GM18507 (cell line): ENCODE results near the gene GSTM3.

Experiments used
- DNase-seq: peaks from one replicate; pipeline ENCODE4 v3.0.0; 2011; ENCODE audit warnings: low read depth; ENCODE audit not compliant: insufficient read length; ENCODE audit errors: extremely low spot score
- FAIRE-seq: peaks from 2 replicates; lab custom pipeline; 2011; peaks lifted over from hg19 to GRCh38; lab: Jason Lieb, UNC

Gene GSTM3

GRCh38 chr1:109739738-109740614, 862 bp downstream of the GSTM3 start:
- DNase-seq, result peak; percentile 49
- FAIRE-seq, result peak; percentile 18

GRCh38 chr1:109733236-109733870, 7.5 kb downstream of the GSTM3 start:
- no peak for FAIRE-seq

GRCh38 chr1:109732390-109732881, 8.4 kb downstream of the GSTM3 start:
- no peak for DNase-seq
- FAIRE-seq, result no peak

More at GRCh38 chr1:109733236-109733870, 7.5 kb downstream of the GSTM3 start:
- no peak for DNase-seq

GRCh38 chr1:109730666-109731065, 10.2 kb downstream of the GSTM3 start:
- DNase-seq, result no peak
- FAIRE-seq, result no peak

DNA sequence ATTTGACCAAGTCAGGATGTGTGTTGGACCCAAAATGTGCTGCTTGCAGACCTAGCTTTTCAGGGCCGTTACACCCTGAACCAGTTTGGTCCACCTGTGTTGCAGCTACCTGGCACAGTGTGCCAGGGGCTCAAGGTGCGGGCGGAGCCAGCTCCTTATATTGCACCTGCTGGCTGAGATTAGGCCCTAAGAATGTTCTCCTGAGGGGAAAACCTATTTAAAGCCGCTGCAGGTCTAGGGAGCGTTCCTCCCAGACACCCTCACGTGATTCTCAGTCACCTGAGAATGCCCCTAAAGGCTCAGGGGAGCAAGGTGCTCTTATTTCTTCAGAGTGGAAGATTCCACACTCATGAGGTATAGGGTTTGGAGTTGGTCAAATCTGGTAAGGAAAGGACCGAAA, 12.0 kb downstream of the GSTM3 start:
- no peak for DNase-seq
- FAIRE-seq, result no peak

GRCh38 chr1:109726728-109727373, 14.0 kb downstream of the GSTM3 start:
- DNase-seq (no peak), FAIRE-seq (no peak)

- no peak for FAIRE-seq
Measured at GRCh38 chr1:109726007-109726406, 14.8 kb downstream of the GSTM3 start.

DNA sequence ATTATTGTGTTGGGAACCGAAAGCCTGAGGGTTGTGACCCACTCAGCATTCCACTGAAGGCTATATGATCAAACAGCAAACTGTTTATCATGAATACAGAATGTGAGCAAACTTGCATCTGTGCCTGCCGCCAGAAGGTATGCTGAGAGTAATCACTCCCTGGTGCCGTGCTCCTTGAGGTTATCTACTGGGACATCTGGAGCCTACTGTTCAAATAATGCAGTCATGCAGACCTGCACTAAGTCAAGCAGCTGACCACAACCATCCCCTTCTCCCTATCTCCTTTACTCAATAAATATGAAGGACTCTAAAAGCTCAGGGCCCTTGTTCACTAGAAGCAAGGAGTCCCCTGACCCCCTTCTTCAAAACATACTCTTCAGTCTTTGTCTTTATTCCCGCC, 15.3 kb downstream of the GSTM3 start:
- DNase-seq, result no peak
- no peak for FAIRE-seq

More at GRCh38 chr1:109726007-109726406, 14.8 kb downstream of the GSTM3 start:
- DNase-seq, result no peak

DNA sequence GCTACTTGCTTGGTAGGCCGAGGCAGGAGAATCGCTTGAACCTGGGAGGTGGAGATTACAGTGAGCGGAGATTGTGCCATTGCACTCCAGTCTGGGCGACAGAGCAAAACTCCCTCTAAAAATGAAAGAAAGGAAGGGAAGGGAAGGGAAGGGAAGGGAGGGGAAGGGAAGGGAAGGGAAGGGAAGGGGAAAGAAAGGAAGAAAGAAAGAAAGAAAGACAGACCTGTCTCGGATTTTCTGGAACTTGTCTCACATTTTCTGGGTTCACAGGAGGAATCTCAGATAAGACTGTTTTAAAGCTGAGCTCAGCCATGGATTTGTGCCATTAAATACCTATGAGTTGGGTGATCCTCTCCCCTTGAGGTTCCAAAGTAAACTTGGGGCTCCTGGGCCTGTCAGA, 15.9 kb downstream of the GSTM3 start:
- no peak for DNase-seq
- FAIRE-seq, result no peak

DNA sequence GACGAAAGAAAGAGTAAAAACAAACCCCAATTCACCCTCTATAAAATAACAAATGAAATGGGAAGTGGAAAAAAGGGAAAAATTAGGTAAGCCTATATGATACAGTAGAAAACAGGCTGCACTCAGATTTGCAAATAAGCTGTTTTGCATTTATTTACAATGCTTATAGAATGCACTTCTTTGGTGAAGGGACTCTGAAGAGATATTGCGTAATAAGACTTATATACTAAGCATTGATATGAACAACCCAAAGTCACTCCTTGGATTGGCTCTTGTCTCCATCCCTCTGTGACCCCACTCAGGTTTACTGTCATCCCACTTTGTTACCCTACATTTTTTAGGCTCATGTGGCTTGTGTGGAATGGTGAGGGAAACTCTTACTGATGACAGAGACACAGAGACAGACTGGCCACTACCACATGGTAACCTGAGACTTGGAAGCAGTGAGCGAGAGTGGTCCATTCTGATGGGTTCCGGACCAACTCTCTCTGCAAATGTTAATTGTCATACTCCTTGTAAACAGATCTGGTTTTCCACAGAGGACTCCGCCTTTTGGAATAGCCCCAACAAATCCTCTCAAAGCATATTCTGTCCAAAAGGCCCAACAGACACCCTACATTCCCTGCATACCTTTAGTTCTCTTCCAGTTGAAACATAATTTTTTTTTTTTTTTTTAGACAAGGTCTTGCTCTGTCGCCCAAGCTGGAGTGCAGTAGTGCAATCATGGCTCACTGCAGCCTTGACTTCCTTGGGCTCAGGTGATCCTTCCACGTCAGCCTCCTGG, 17.7 kb downstream of the GSTM3 start:
- FAIRE-seq, result no peak

GRCh38 chr1:109721971-109722370, 18.9 kb downstream of the GSTM3 start:
- FAIRE-seq (no peak), DNase-seq (no peak)

More for the DNA sequence above, 17.7 kb downstream of the GSTM3 start:
- DNase-seq, result no peak

GRCh38 chr1:109721042-109721441, 19.8 kb downstream of the GSTM3 start:
- no peak for FAIRE-seq
- DNase-seq, result no peak

GRCh38 chr1:109719337-109719837, 21.5 kb downstream of the GSTM3 start:
- DNase-seq (no peak), FAIRE-seq (no peak)

GRCh38 chr1:109718495-109718894, 22.3 kb downstream of the GSTM3 start:
- FAIRE-seq (no peak), DNase-seq (no peak)

GRCh38 chr1:109717729-109718128, 23.1 kb downstream of the GSTM3 start:
- DNase-seq, result no peak

GRCh38 chr1:109716570-109717090, 24.2 kb downstream of the GSTM3 start:
- FAIRE-seq (no peak), DNase-seq (no peak)

More at GRCh38 chr1:109717729-109718128, 23.1 kb downstream of the GSTM3 start:
- no peak for FAIRE-seq

GRCh38 chr1:109716121-109716520, 24.7 kb downstream of the GSTM3 start:
- DNase-seq, result no peak

GRCh38 chr1:109714661-109715372, 26.0 kb downstream of the GSTM3 start:
- DNase-seq (no peak), FAIRE-seq (no peak)

More at GRCh38 chr1:109716121-109716520, 24.7 kb downstream of the GSTM3 start:
- FAIRE-seq, result no peak
